Measurements from ENCODE around the gene TXNDC16.
"Not testable (repeated sequence)": the region's sequence is repeated elsewhere in the genome, so short reads cannot be mapped to it uniquely, and the experiment has no call there.

TXNDC16 gene, protein sequence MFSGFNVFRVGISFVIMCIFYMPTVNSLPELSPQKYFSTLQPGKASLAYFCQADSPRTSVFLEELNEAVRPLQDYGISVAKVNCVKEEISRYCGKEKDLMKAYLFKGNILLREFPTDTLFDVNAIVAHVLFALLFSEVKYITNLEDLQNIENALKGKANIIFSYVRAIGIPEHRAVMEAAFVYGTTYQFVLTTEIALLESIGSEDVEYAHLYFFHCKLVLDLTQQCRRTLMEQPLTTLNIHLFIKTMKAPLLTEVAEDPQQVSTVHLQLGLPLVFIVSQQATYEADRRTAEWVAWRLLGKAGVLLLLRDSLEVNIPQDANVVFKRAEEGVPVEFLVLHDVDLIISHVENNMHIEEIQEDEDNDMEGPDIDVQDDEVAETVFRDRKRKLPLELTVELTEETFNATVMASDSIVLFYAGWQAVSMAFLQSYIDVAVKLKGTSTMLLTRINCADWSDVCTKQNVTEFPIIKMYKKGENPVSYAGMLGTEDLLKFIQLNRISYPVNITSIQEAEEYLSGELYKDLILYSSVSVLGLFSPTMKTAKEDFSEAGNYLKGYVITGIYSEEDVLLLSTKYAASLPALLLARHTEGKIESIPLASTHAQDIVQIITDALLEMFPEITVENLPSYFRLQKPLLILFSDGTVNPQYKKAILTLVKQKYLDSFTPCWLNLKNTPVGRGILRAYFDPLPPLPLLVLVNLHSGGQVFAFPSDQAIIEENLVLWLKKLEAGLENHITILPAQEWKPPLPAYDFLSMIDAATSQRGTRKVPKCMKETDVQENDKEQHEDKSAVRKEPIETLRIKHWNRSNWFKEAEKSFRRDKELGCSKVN

DNA sequence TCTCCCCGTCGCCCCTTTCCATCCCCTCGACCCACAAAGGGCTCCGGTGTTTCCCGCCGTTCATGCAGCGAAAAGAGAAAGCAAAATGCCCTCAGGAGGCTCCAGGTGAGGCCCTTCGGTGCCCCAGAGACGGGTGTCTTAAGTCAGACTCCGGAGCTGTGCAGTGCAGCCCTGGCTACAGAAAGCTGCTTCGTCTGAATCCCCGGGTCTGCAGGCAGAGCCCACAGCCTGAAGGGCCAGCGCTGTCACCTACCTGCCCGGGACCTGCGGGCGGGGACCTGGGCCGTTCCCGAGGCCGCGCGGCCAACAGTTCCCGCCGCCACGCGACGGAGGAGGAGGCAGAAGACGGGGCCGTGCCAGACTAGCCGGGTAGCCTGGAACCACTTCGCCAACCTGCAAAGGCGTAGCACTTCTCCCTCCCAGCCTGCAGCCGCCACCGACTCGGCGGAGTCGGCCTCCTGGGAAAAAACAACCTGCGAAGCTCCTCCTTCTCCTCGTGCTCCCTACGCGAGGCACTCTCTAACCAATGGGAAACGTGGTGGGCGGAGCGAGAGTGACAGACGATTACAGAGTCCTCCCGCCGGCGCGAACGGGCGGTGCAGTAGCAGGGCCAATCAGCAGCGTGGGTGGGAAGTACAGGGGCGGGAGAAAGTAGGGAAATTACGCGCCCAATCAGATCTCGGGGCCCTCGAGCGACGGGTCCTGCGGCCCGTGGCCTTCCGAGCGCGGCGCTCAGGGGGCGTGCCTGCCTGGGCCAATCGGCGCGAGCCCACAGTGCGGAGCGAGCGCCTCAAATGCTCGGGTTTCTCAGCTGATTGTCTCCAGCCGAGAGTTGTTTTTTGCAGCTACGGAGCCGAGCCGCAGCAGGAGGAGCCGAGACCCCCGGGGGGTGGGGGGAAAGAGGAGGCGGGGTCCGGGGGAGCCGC is at the start of gene TXNDC16, which contains the start of gene GPR137C:
TXNDC16 (minus strand) TSS at position 443 of the 926 bp plus-strand sequence. CDS start 8,948 bp downstream, outside the sequence.
GPR137C (plus strand) TSS at position 774 of the 926 bp plus-strand sequence. CDS start 312 bp downstream, outside the sequence.
- DNase-seq: peak; percentile 99

DNA sequence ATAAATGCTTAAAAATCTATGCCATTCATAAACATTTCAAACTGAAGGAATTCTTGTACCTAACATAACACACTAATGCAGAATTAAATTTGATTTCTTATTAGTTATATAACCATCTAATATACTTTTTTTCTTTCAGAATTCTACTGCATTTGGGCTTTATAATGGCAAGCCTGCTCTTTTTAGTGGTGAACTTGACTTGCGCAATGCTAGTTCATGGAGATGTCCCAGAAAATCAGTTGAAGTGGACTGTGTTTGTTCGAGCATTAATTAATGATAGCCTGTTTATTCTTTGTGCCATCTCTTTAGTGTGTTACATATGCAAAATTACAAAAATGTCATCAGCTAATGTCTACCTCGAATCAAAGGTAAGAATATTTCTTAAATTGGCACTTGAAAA is 47.7 kb upstream of the TXNDC16 start:
- DNase-seq: no peak

DNA sequence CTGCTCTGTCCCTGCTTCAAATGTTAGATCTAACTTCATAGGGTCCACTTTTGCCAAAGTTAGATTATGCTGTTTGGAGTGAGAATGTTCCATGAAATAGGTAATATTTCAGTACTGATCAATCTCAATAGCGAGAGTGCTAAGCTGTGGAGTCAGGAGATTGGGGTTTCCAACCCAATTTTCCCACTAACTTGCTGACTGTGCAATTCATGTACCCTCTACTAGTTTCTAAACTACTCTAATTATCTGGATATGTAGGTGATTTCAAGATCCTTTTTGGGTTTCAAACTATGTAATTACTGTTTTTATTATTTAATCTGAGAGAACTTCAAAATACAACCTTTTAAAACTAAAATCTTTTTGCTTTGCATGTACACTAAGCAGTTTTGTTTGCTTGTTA is 46.3 kb upstream of the TXNDC16 start:
- no peak for DNase-seq

DNA sequence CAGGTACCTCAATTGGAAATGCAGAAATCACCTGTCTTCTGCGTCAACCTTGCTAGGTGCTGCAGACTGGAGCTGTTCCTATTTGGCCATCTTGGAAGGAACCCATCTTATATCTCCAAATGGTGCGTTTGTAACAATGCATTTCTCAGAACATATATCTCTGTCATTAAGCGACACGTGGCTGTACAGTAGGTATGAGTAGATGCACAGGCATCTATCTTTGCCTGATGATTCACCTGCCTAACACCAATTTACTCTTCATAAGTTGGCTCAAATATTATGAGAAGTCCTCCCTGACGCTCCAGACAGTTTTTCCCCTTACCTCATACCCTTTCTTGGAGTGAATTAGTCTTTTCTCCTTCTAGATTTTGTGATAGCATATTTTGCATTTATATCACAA is 44.6 kb upstream of the TXNDC16 start:
- peak; percentile 27 for DNase-seq

DNA sequence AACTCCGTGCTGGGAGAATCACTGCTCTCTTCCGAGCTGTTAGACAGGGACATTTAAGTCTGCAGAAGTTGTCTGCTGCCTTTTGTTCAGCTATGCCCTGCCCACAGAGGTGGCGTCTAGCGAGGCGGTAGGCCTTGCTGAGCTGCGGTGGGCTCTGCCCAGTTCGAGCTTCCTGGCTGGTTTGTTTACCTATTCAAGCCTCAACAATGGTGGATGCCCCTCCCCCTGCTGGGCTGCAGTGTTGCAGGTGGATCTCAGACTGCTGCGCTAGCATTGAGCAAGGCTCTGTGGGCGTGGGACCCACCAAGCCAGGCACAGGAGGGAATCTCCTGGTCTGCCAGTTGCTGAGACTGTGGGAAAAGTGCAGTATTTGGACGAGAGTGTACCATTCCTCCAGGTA is 44.0 kb upstream of the TXNDC16 start:
- DNase-seq: no peak

DNA sequence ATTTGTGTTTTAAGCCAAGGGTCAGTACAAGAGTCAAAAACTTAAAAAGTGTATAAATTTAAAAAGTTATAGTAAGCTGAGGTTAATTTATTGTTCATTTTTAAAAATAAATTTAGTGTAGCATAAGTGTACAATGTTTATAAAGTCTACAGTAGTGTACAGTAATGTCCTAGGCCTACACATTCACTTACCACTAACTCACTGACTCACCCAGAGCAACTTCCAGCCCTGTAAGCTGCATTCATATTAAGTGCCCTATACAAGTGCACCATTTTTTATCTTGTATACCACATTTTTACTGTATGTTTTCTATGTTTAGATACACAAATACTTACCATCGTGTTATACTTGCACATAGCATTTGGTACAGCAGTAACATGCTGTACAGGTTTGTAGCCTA is 38.0 kb upstream of the TXNDC16 start:
- DNase-seq: no peak

DNA sequence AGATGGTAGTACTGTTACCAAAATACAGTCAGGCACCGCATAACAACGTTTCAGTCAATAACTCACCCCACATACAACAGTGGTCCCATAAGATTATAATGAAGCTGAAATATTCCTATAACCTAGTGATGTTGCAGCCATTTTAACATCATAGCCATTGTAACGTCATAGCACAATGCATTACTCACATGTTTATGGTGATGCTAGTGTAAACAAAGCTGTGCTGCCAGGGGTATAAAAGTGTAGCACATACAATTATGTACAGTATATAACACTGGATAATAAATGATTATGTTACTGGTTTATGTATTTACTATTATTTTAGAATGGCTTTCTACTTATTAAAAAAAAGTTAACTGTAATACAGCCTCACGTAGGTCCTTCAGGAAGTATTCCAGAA is 37.3 kb upstream of the TXNDC16 start:
- no peak for DNase-seq

DNA sequence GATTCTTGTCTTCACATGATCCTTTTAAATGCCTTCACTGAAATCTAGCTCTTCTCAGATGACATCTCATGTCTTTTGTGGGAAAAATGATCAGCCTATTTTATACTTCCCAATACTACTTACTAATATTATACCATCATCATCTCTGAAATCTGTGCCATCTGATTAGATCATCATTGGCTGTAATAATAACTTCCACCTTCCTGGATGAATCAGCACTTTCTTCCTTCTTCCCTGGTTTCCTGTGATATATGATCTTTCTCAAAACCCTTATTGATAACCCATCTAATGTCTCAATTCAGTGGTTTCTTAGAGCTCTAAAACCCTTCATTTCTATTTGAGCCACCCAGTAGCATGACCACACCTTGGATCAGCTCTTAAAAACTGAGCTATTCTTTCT is 31.2 kb upstream of the TXNDC16 start:
- no peak for DNase-seq

DNA sequence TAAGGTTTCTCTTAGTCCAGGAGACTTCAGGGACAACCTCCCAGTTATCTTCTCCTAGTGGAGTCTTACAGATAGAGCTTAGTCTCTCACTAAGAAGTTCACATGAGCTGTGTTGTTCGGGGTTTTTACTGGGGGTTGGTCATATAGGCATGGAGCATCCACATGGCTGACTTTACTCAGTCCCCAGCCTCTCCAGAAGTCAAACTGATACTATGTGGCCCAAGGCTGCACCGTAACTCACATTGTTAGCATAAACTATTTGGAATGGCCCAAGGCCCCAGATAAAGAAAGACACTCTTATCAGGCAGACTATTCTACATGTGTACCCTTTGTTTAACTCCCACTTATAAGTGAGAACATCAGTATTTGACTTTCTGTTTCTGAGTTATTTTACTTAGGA is 23.6 kb upstream of the TXNDC16 start:
- DNase-seq: no peak

DNA sequence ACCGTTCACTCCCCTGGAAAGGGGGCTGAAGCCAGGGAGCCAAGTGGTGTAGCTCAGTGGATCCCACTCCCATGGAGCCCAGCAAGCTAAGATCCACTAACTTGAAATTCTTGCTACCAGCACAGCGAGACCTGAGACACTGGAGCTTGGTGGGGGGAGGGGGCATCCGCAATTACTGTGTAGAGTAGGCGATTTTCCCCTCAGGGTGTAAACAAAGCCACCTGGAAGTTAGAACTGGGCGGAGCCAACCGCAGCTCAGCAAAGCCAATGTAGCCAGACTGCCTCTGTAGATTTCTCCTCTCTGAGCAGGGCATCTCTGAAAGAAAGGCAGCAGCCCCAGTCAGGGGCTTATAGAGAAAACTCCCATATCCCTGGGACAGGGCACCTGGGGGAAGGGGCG is 16.1 kb upstream of the TXNDC16 start:
- DNase-seq: not testable (repeated sequence)

DNA sequence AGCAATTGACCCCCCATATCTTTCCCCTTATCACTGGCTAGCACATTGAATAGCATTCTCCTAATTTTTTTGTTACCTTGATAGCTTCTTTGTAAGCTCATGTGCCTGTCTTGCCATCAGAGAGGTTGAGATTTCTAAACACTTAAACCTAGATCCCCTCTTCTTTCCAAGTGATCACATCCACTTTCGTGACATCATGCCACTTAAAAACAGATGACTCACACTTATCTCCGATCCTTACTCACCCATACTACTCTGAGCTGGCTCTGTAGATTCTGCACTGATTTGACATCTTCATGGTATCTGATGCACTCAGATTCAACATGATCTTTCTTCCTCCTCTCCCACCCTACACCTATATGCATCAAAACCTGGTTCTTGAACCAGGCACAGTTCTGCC is 10.8 kb upstream of the TXNDC16 start:
- DNase-seq: no peak

DNA sequence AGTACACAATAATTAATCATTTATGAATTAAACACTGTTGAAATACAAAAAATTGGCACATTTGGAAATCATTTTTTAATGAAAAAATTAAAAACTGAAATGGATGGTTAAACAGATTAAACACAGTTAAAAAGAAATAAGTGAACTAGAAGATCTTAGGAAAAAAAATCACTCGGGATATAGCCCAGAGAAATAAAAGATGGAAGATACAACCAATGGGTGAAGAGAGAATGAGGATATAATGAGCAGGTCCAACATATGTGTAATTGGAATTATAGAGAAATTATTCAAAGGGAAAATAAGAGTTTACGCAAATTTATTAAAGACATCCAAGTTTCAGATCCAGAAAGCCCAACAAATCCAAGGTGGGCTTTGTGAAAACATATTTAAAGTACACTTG is 6.4 kb upstream of the TXNDC16 start:
- no peak for DNase-seq

DNA sequence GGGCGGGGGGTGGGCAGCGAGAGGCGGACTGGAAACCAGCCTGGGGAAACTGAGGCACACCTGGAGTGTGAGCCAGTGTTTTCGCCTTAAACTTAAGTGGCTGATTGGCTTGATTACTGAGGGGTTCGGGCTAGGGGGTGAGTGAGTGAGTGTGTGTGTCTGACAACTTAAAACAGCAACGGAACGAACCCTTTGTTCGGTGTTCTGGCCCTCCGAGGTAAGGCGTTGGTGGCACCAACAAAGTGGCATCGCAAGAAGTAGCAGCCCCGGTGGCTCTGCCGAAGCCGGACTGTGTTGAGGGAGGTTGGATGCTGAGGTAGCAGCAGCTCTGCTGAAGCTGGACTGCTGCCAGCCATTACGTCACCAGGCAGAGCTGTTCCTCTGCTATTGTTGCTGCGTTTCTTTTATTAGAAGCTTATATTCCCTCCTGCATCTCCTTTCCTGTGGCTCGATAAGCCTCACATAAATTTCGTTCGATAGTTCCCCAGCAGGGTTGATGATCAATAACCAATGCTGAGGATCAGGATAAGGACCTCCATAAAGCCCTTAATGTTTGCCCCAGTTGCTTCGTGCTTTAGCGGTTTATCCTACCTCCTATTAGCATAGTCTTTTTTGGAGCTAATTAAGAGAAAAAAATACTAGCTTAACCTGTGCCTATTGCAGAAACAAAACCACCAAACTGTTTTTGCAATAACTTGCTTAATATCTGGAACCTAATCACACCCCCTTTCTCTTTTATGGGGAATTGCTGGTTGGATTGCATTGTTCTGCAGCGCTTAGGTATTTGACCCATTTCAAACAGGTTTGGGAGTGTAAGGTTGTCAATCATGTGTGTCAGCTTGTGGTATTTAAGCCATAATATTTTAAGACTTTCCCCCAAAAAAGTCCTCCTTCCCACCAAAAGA is 1.6 kb upstream of the TXNDC16 start:
- DNase-seq: peak; percentile 71

DNA sequence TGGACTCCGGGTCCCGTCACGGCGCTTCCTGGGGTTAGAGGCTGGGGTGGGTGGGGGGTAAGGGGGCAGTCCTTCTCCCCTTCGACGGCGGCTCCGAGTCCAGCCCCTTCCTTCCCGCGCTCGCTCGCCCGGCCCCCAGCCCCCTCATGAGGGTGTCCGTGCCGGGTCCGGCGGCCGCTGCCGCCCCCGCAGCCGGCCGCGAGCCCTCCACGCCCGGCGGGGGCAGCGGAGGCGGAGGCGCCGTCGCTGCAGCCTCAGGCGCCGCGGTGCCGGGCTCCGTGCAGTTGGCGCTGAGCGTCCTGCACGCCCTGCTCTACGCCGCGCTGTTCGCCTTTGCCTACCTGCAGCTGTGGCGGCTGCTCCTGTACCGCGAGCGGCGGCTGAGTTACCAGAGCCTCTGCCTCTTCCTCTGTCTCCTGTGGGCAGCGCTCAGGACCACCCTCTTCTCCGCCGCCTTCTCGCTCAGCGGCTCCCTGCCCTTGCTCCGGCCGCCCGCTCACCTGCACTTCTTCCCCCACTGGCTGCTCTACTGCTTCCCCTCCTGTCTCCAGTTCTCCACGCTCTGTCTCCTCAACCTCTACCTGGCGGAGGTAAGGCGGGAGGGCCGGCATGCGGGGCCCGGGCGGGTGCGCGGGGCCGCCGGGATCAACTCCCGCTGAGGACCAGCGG is 831 bp upstream of the TXNDC16 start:
- peak; percentile 4 for DNase-seq

DNA sequence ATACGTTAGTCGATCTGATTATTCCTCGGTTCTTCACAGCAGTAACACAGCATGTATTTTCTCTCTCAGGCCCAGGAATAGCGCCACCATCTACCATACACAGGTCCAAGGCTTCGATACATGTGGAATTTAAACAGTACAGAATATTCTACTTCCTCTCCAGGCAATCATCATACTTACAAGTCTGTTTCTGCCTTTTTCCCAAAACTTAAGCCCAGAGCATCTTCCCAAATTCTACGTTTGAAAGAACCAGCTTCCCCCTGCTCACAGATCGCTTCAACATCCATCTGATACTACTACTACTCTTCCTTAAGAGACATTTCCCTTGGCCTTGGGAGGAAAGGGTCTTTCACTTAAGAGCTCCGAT is 626 bp downstream of the TXNDC16 start:
- peak; percentile 9 for DNase-seq

DNA sequence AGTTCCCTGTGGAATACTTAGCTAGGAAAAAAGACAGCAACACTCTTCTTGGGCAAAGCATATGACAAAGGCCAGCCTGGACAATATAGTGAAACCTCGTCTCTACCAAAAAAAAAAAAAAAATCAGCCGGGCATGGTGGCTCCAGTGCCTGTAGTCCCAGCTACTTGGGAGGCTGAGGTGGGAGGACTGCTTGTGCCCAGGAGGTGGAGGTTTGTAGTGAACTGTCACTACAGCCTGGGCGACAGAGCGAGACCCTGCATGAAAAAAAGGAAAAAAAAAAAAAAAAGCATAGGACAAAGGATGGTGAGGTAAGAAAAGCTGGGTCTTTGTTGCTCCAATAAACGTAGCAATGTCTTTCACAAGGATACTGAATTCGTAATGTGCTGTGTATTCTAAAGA is 1.1 kb downstream of the TXNDC16 start:
- DNase-seq: no peak

DNA sequence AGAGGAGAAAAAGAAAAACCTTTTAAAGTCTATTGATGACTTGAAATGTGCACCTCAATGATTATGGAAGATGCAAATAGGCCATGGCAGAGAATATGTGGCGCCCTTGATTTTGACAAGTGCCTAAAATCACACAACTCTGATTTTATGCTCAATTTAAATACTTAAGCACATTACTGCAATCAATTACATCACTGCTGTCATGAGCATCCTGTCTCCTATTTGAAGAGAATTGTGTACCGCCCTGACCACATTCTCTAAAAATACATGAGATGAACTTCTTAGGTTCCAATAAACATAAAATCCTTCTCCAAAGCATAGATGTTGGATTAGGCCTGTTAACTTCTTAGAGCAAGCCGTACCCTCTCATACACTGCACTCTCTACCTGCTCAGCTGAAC is 1.6 kb downstream of the TXNDC16 start:
- no peak for DNase-seq

DNA sequence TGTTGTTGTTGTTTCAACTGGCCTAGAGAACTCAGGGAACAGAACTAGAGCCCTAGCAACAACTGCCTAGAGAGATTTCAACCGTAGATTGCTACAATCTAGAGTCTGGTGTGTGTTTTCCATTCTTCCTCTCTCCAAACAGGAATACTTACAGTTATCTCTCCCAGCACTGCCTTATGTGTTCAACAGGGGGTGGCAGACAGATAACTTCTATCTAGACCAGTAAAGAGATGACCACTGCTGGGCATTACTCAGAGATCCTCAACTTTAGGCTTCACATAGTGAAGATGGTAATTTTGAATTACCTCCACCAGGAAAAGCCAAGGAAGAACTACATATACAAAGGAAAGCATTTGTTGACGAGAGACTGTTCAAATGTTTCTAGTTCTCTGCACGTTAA is 4.8 kb downstream of the TXNDC16 start:
- DNase-seq: no peak

DNA sequence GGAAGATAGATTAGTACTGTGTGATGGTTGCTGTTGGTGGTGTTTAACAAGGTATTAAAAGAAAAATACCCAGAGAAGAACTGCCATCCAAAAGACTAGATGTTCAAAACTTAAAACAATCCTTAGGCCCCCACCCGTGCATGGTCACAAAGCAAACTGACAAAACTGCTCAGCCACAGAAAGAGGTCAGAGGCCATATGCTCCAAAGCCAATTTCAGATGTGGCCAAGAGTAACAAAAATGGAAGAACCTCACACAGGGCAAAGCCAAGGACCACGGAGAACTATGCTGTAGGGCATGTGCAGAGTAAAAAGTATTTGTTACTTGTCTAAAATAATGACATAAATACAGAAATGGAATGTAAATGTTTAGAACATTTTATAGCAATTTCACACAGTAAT is 5.3 kb downstream of the TXNDC16 start:
- no peak for DNase-seq

DNA sequence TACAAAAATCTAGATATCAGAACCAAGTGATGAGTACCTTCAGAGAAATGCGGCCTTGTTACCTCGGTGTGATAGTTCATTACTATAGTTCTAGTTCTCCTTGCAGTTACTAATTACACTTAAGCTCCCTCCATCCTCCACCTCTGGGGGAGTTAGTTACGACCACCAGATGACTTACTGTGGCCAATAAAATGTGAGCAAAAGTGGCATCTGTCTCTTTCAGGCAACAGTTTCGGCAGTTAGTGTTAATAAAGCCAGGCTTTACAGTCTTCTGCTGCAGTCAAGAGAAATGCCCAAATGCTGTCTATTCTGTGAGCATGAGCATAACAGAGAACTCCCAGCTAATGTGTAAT is 6.0 kb downstream of the TXNDC16 start:
- no peak for DNase-seq

DNA sequence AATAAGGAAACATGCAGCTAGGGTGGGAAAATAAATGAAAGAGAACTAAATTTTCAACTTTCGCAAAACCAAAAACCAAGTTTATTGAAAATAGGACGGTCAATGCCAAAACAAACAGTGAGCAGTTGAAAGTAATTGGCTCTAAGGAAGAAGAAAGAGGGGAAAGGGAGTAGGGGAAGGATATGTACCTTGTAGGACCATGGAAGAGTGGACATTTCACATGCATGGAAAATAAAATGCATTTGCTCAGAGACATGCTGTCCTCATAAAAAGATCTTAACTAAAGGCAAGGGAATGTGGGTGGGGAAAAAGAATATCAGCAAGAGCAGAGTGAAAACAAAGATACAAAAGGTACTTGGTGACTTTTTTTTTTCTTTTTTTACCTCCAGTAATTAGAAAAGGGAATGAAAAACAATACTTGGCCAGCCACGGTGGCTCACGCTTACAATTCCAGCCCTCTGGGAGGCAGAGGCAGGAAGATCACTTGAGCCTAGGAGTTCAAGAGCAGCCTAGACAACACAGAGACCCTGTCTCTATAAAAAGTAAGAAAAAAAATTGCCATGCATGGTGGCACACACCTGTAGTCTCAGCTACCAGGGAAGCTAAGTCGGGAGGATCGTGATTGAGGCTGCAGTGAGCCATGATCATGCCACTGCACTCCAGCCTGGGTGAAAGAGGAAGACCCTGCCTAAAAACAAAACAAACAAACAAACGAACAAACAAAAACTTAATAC is 6.6 kb downstream of the TXNDC16 start:
- no peak for DNase-seq

Measured in NCI-H226 (cell line).